Esophagus muscularis mucosa (tissue), 4 donors: ENCODE data around the gene SIDT2.

Experiments
- EP300 ChIP-seq: sonication (generic); formaldehyde crosslinking; IDR thresholded peaks from one replicate; pipeline ENCODE4 v1.6.1; 2017; ENCODE audit warnings: antibody characterized with exemption
- POLR2AphosphoS5 ChIP-seq, 2 donors: sonication (generic); formaldehyde crosslinking; IDR thresholded peaks; one replicate each; pipeline ENCODE4 v1.6.1; 2017; ENCODE audit warnings: antibody characterized with exemption in 2 of 2
- TF ChIP-seq, protein P1 (sequence below), 3 experiments: fragments of 200-600 bp in 2 of 3; fragments of 450-650 bp in 1 of 3; sonication (generic) in 2 of 3; IDR thresholded peaks; one replicate each; pipeline ENCODE4 v1.5.1; 2017 to 2019; ENCODE audit warnings: antibody characterized with exemption in 3 of 3, mild to moderate bottlenecking in 2 of 3, moderate library complexity in 1 of 3

DNA sequence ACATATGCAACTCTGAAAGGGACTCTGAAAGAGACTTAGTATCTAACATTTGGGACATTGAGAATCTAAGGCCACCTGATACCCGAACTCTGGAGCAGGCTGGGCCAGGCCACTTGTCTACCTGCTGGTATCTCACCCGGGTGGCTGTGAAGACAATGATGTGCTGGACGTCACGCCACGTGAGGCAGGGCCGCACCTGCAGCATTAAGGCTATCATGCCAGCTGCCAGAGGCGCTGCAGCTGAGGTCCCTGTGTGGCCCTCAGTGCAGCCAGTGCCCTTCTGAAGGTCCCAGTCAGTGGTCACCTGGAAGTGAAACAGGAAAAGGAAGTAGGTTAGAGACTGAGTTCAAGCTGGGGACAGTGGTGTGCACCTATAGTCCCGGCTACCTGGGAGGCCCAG lies 40.9 kb downstream of the SIDT2 start:
- TF ChIP-seq POLR2AphosphoS5 (IDR thresholded peaks at IDR 0.05) (peak in 1 of 2 donors; percentile 4), EP300 (no peak)
- TF ChIP-seq, protein P1, sequence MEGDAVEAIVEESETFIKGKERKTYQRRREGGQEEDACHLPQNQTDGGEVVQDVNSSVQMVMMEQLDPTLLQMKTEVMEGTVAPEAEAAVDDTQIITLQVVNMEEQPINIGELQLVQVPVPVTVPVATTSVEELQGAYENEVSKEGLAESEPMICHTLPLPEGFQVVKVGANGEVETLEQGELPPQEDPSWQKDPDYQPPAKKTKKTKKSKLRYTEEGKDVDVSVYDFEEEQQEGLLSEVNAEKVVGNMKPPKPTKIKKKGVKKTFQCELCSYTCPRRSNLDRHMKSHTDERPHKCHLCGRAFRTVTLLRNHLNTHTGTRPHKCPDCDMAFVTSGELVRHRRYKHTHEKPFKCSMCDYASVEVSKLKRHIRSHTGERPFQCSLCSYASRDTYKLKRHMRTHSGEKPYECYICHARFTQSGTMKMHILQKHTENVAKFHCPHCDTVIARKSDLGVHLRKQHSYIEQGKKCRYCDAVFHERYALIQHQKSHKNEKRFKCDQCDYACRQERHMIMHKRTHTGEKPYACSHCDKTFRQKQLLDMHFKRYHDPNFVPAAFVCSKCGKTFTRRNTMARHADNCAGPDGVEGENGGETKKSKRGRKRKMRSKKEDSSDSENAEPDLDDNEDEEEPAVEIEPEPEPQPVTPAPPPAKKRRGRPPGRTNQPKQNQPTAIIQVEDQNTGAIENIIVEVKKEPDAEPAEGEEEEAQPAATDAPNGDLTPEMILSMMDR (IDR thresholded peaks at IDR 0.05) = no peak
